MCF 10A (cell line): ENCODE results near the gene ASPRV1. TPM values are rescaled to one million over a fixed set of nuclear protein-coding genes. Genes with fewer than 3 reads are reported as not detected.
A peak's percentile ranks its signal among the peaks of the same experiment; 100 is the strongest.

Source experiments
- BruUV-seq: library from RNA; stranded (reverse); fragments of 400-500 nt; replicated peaks from 2 replicates; lab custom pipeline; 2021; lab: Mats Ljungman, UMichigan
- CTCF ChIA-PET: fragments of 300-600 bp; sonication (Branson Sonifier 250); formaldehyde crosslinking; extraction: SDS; loops from one replicate; lab custom pipeline; 2021; ENCODE audit warnings: antibody characterized with exemption, inconsistent platforms; lab: Yijun Ruan, JAX
- POLR2A ChIA-PET: fragments of 300-600, 350-650 bp; sonication (Branson Sonifier 250); formaldehyde crosslinking; extraction: SDS; loops from one replicate; lab custom pipeline; 2020; ENCODE audit warnings: antibody characterized with exemption, inconsistent platforms; lab: Yijun Ruan, JAX
- DNase-seq: peaks from one replicate; pipeline ENCODE4 v3.0.0-alpha.2; 2018; ENCODE audit not compliant: unreplicated experiment
- H3K27ac Mint-ChIP-seq: one replicate; pipeline ENCODE4 v1.8.0; 2022; ENCODE audit warnings: mild to moderate bottlenecking, low read depth, mixed read lengths; ENCODE audit not compliant: unreplicated experiment
- H3K27me3 Mint-ChIP-seq: one replicate; pipeline ENCODE4 v1.8.0; 2022; ENCODE audit warnings: mixed read lengths; ENCODE audit not compliant: insufficient read depth, unreplicated experiment
- H3K36me3 Mint-ChIP-seq: one replicate; pipeline ENCODE4 v1.8.0; 2022; ENCODE audit warnings: mild to moderate bottlenecking, moderate library complexity, mixed read lengths; ENCODE audit not compliant: insufficient read depth, unreplicated experiment
- H3K4me1 Mint-ChIP-seq: one replicate; pipeline ENCODE4 v1.8.0; 2022; ENCODE audit warnings: mixed read lengths; ENCODE audit not compliant: insufficient read depth, unreplicated experiment
- H3K4me3 Mint-ChIP-seq: one replicate; pipeline ENCODE4 v1.8.0; 2022; ENCODE audit warnings: mild to moderate bottlenecking, moderate library complexity, mixed read lengths; ENCODE audit not compliant: unreplicated experiment
- H3K9me3 Mint-ChIP-seq: one replicate; pipeline ENCODE4 v1.8.0; 2022; ENCODE audit warnings: mixed read lengths; ENCODE audit not compliant: unreplicated experiment
- CTCF ChIP-seq: fragments of 200-600 bp; IDR thresholded peaks from one replicate; pipeline ENCODE4 v1.8.0; 2022; ENCODE audit warnings: antibody characterized with exemption, mild to moderate bottlenecking; ENCODE audit not compliant: unreplicated experiment
- intact Hi-C: fragments of 100-400 bp; cut with micrococcal nuclease; formaldehyde crosslinking; loops from 2 replicates; pipeline ENCODE4 v1.14.1; 2022
- total RNA-seq: library from RNA; stranded (reverse); gene quantifications from 2 replicates; pipeline ENCODE4 v1.2.3, GENCODE V29; 2022

The ASPRV1 gene
- total RNA-seq, 1 experiment from 2014 or later, result 0.23 TPM

- ChIA-PET POLR2A (interaction anchor here (0.6 to 4.0 kb wide), 3 partner anchors 10 to 21 kb away, joined by 4 to 26 read pairs (median 9); partner anchors contain the start of gene MXD1), CTCF (interaction anchor here (0.6 to 1.3 kb wide), 3 partner anchors 12 to 136 kb away, joined by 3 to 5 read pairs (median 4); no protein-coding TSS in a partner anchor)
- DNase-seq, result no peak
- H3K27ac Mint-ChIP-seq, result no peak overlapping the region
- H3K9me3 Mint-ChIP-seq, result no peaks in the 10 kb centered on the region
- no peak for TF ChIP-seq CTCF
- H3K4me3 Mint-ChIP-seq, result no peak overlapping the region
- no TSS peak for BruUV-seq
- intact Hi-C loops, result loop anchor here (2.0 kb wide), 1 partner anchor 18 kb away; no protein-coding TSS in a partner anchor
- H3K36me3 Mint-ChIP-seq, result peaks cover 74% of the 10 kb centered on the region
- peaks cover 21% of the 10 kb centered on the region for H3K4me1 Mint-ChIP-seq
- H3K27me3 Mint-ChIP-seq, result no peaks in the 10 kb centered on the region
Measured at GRCh38 chr2:69935011-69935410, 26.4 kb downstream of the ASPRV1 start.

GRCh38 chr2:69934614-69934908 lies 26.9 kb downstream of the ASPRV1 start:
- no peak overlapping the region for H3K4me3 Mint-ChIP-seq
- no peaks in the 10 kb centered on the region for H3K9me3 Mint-ChIP-seq
- peaks cover 70% of the 10 kb centered on the region for H3K36me3 Mint-ChIP-seq
- BruUV-seq, result no TSS peak
- peaks cover 21% of the 10 kb centered on the region for H3K4me1 Mint-ChIP-seq
- POLR2A ChIA-PET, result interaction anchor here (0.5 to 4.0 kb wide), 5 partner anchors 10 to 1482 kb away, joined by 3 to 26 read pairs (median 4); partner anchors contain the start of gene MXD1
- CTCF ChIA-PET, result interaction anchor here (0.6 to 1.3 kb wide), 3 partner anchors 12 to 136 kb away, joined by 3 to 5 read pairs (median 4); no protein-coding TSS in a partner anchor
- intact Hi-C loops, result loop anchor here (2.0 kb wide), 1 partner anchor 18 kb away; no protein-coding TSS in a partner anchor
- no peak for TF ChIP-seq CTCF
- DNase-seq, result no peak
- peak overlapping the region; percentile 5 for H3K27ac Mint-ChIP-seq
- no peaks in the 10 kb centered on the region for H3K27me3 Mint-ChIP-seq

- TSS peak; percentile 79 for BruUV-seq
- no peak for TF ChIP-seq CTCF
- peak; percentile 65 for DNase-seq
- peak overlapping the region; percentile 5 for H3K27ac Mint-ChIP-seq
- H3K4me3 Mint-ChIP-seq, result no peak overlapping the region
- H3K36me3 Mint-ChIP-seq, result peaks cover 69% of the 10 kb centered on the region
- intact Hi-C loops, result loop anchor here (2.0 kb wide), 1 partner anchor 17 kb away; no protein-coding TSS in a partner anchor
- ChIA-PET CTCF (interaction anchor here (0.6 to 1.3 kb wide), 5 partner anchors 11 to 558 kb away, joined by 3 to 5 read pairs (median 3); no protein-coding TSS in a partner anchor), POLR2A (interaction anchor here (0.5 to 4.0 kb wide), 10 partner anchors 9 to 1481 kb away, joined by 3 to 26 read pairs (median 3); partner anchors contain the start of genes MXD1, PCBP1 and TIA1)
- H3K4me1 Mint-ChIP-seq, result peaks cover 21% of the 10 kb centered on the region
- H3K9me3 Mint-ChIP-seq, result no peaks in the 10 kb centered on the region
- H3K27me3 Mint-ChIP-seq, result no peaks in the 10 kb centered on the region
Measured at GRCh38 chr2:69933839-69934613, 27.4 kb downstream of the ASPRV1 start.

GRCh38 chr2:69933254-69933828 lies 28.1 kb downstream of the ASPRV1 start:
- intact Hi-C loops, result no loop called here
- no peaks in the 10 kb centered on the region for H3K27me3 Mint-ChIP-seq
- peak overlapping the region; percentile 5 for H3K27ac Mint-ChIP-seq
- peaks cover 69% of the 10 kb centered on the region for H3K36me3 Mint-ChIP-seq
- ChIA-PET CTCF (interaction anchor here (0.6 to 1.0 kb wide), 4 partner anchors 132 to 557 kb away, joined by 3 to 4 read pairs (median 3); no protein-coding TSS in a partner anchor), POLR2A (interaction anchor here (0.8 to 4.0 kb wide), 8 partner anchors 9 to 316 kb away, joined by 3 to 26 read pairs (median 3); partner anchors contain the start of genes MXD1, PCBP1 and TIA1)
- H3K4me1 Mint-ChIP-seq, result peaks cover 21% of the 10 kb centered on the region
- H3K9me3 Mint-ChIP-seq, result no peaks in the 10 kb centered on the region
- no peak overlapping the region for H3K4me3 Mint-ChIP-seq
- DNase-seq, result no peak
- BruUV-seq, result no TSS peak
- TF ChIP-seq CTCF, result no peak
